GM18498 (cell line): ENCODE data around the gene ISX.
"Not testable (repeated sequence)": the region's sequence is repeated elsewhere in the genome, so short reads cannot be mapped to it uniquely, and the experiment has no call there.

Experiments used
- ATAC-seq: cut with Tn5 transposase; IDR thresholded peaks from one replicate; pipeline ENCODE4 v1.9.1; 2021; ENCODE audit warnings: mild to moderate bottlenecking, moderate library complexity; ENCODE audit not compliant: unreplicated experiment

Gene ISX

GRCh38 chr22:35065796-35066218, at the start of gene ISX:
ISX (plus strand) TSS chr22:35066158; CDS start chr22:35067088, 930 bp downstream.
- no peak for ATAC-seq

GRCh38 chr22:35016909-35017308, 49.0 kb upstream of the ISX start:
- ATAC-seq: no peak

- ATAC-seq: no peak
These were observed 47.0 kb upstream of the ISX start for GRCh38 chr22:35018995-35019394.

GRCh38 chr22:35020517-35020916, 45.4 kb upstream of the ISX start:
- ATAC-seq: no peak

- no peak for ATAC-seq
These were observed 44.8 kb upstream of the ISX start for GRCh38 chr22:35021161-35021560.

- ATAC-seq: no peak
These were observed 43.7 kb upstream of the ISX start for GRCh38 chr22:35022291-35022690.

GRCh38 chr22:35023692-35024363, 42.1 kb upstream of the ISX start:
- no peak for ATAC-seq

- no peak for ATAC-seq
These were observed 41.6 kb upstream of the ISX start for GRCh38 chr22:35024364-35024692.

GRCh38 chr22:35030112-35030511, 35.8 kb upstream of the ISX start:
- ATAC-seq: not testable (repeated sequence)

- no peak for ATAC-seq
These were observed 33.4 kb upstream of the ISX start for GRCh38 chr22:35032571-35032970.

GRCh38 chr22:35033635-35034296, 32.2 kb upstream of the ISX start:
- ATAC-seq: no peak

GRCh38 chr22:35034963-35035362, 31.0 kb upstream of the ISX start:
- no peak for ATAC-seq

- no peak for ATAC-seq
These were observed 28.9 kb upstream of the ISX start for GRCh38 chr22:35037089-35037488.

- ATAC-seq: no peak
These were observed 26.3 kb upstream of the ISX start for GRCh38 chr22:35039625-35040024.

- ATAC-seq: no peak
These were observed 22.6 kb upstream of the ISX start for GRCh38 chr22:35043252-35043933.

- no peak for ATAC-seq
These were observed 22.0 kb upstream of the ISX start for GRCh38 chr22:35043934-35044319.

GRCh38 chr22:35044607-35045390, 21.2 kb upstream of the ISX start:
- ATAC-seq: no peak

- no peak for ATAC-seq
These were observed 20.5 kb upstream of the ISX start for GRCh38 chr22:35045451-35045850.

GRCh38 chr22:35046744-35047462, 19.1 kb upstream of the ISX start:
- ATAC-seq: no peak

- not testable (repeated sequence) for ATAC-seq
These were observed 15.9 kb upstream of the ISX start for GRCh38 chr22:35050038-35050437.

- no peak for ATAC-seq
These were observed 14.9 kb upstream of the ISX start for GRCh38 chr22:35051013-35051535.
